Activated CD4-positive, alpha-beta T cell treated with anti-CD3 and anti-CD28 coated beads, Interleukin-2, amount 10 ng/mL, durations not matched to agents 7 days and 5 days (primary cell): ENCODE results near the gene HCFC1. TPM values are rescaled to one million over a fixed set of nuclear protein-coding genes. Genes with fewer than 3 reads are reported as not detected.

Source experiments
- CTCF ChIA-PET: fragments of 350-600 bp; sonication (Branson Sonifier 250); formaldehyde crosslinking; loops from one replicate; lab custom pipeline; 2021; ENCODE audit warnings: antibody characterized with exemption; lab: Charles Lee
- POLR2A ChIA-PET: fragments of 350-600 bp; sonication (Branson Sonifier 250); formaldehyde crosslinking; loops from one replicate; lab custom pipeline; 2021; ENCODE audit warnings: antibody characterized with exemption; lab: Charles Lee
- DNase-seq: peaks from one replicate; pipeline ENCODE4 v3.0.0-alpha.2; 2020
- H3K27ac Mint-ChIP-seq: one replicate; pipeline ENCODE4 v1.8.0; 2021; ENCODE audit warnings: mild to moderate bottlenecking, moderate library complexity, mixed read lengths
- H3K27me3 Mint-ChIP-seq: one replicate; pipeline ENCODE4 v1.8.0; 2021; ENCODE audit warnings: mixed read lengths
- H3K36me3 Mint-ChIP-seq: one replicate; pipeline ENCODE4 v1.8.0; 2021; ENCODE audit warnings: low read depth, mixed read lengths
- H3K4me1 Mint-ChIP-seq: one replicate; pipeline ENCODE4 v1.8.0; 2021; ENCODE audit warnings: mixed read lengths
- H3K4me3 Mint-ChIP-seq: one replicate; pipeline ENCODE4 v1.8.0; 2021; ENCODE audit warnings: mild to moderate bottlenecking, moderate library complexity, mixed read lengths
- H3K9me3 Mint-ChIP-seq: one replicate; pipeline ENCODE4 v1.8.0; 2021; ENCODE audit warnings: mixed read lengths
- total RNA-seq, 2 experiments: library from RNA; stranded (reverse); gene quantifications; one replicate each; pipeline ENCODE4 v1.2.3, GENCODE V29; 2021

HCFC1 gene
- total RNA-seq, 2 experiments from 2014 or later = 116 to 121 TPM

- peaks cover 34% of the 10 kb centered on the region for H3K36me3 Mint-ChIP-seq
- peak overlapping the region; percentile 100 for H3K4me3 Mint-ChIP-seq
- POLR2A ChIA-PET = no interaction called here
- H3K27me3 Mint-ChIP-seq = no peaks in the 10 kb centered on the region
- H3K27ac Mint-ChIP-seq = peak overlapping the region; percentile 87
- H3K9me3 Mint-ChIP-seq = no peaks in the 10 kb centered on the region
- DNase-seq = no peak
- H3K4me1 Mint-ChIP-seq = peaks cover 41% of the 10 kb centered on the region
- CTCF ChIA-PET = interaction anchor here (0.9 to 7.6 kb wide), 7 partner anchors 9 to 88 kb away, joined by 3 to 82 read pairs (median 5); partner anchors contain the start of genes ARHGAP4 and RENBP
Observed at GRCh38 chrX:153969125-153969903, 2.3 kb downstream of the HCFC1 start.

- CTCF ChIA-PET = interaction anchor here (0.9 to 7.6 kb wide), 7 partner anchors 9 to 89 kb away, joined by 3 to 82 read pairs (median 5); partner anchors contain the start of genes ARHGAP4 and RENBP
- H3K27ac Mint-ChIP-seq = peak overlapping the region; percentile 87
- H3K4me1 Mint-ChIP-seq = peaks cover 36% of the 10 kb centered on the region
- H3K36me3 Mint-ChIP-seq = peaks cover 34% of the 10 kb centered on the region
- H3K9me3 Mint-ChIP-seq = no peaks in the 10 kb centered on the region
- DNase-seq = peak; percentile 33
- no peaks in the 10 kb centered on the region for H3K27me3 Mint-ChIP-seq
- H3K4me3 Mint-ChIP-seq = peak overlapping the region; percentile 100
- POLR2A ChIA-PET = no interaction called here
Observed at GRCh38 chrX:153968754-153969124, 2.9 kb downstream of the HCFC1 start.

GRCh38 chrX:153968255-153968654 lies 3.4 kb downstream of the HCFC1 start:
- Mint-ChIP-seq H3K36me3 (peaks cover 33% of the 10 kb centered on the region), H3K4me1 (peaks cover 32% of the 10 kb centered on the region), H3K27ac (peak overlapping the region; percentile 90), H3K9me3 (no peaks in the 10 kb centered on the region), H3K4me3 (peak overlapping the region; percentile 100), H3K27me3 (no peaks in the 10 kb centered on the region)
- ChIA-PET CTCF (interaction anchor here (0.6 to 7.6 kb wide), 7 partner anchors 13 to 90 kb away, joined by 3 to 82 read pairs (median 3); partner anchors contain the start of genes ARHGAP4 and RENBP), POLR2A (no interaction called here)
- DNase-seq = no peak

- Mint-ChIP-seq H3K4me3 (peak overlapping the region; percentile 100), H3K4me1 (peaks cover 30% of the 10 kb centered on the region), H3K36me3 (peaks cover 36% of the 10 kb centered on the region), H3K9me3 (no peaks in the 10 kb centered on the region), H3K27ac (peak overlapping the region; percentile 90), H3K27me3 (no peaks in the 10 kb centered on the region)
- DNase-seq = peak; percentile 53
- CTCF ChIA-PET = interaction anchor here (0.6 to 7.6 kb wide), 5 partner anchors 9 to 46 kb away, joined by 3 to 82 read pairs (median 3); partner anchors contain the start of genes ARHGAP4 and RENBP
- POLR2A ChIA-PET = interaction anchor here (0.6 kb wide), 1 partner anchor 158 kb away, joined by 4 read pairs; no protein-coding TSS in a partner anchor
Observed at GRCh38 chrX:153967536-153968224, 3.9 kb downstream of the HCFC1 start.

GRCh38 chrX:153966841-153967535 lies 4.6 kb downstream of the HCFC1 start:
- DNase-seq = no peak
- Mint-ChIP-seq H3K4me3 (peak overlapping the region; percentile 100), H3K36me3 (peaks cover 40% of the 10 kb centered on the region), H3K27me3 (no peaks in the 10 kb centered on the region), H3K27ac (peak overlapping the region; percentile 90), H3K9me3 (no peaks in the 10 kb centered on the region), H3K4me1 (peaks cover 30% of the 10 kb centered on the region)
- ChIA-PET CTCF (interaction anchor here (0.8 to 7.6 kb wide), 7 partner anchors 9 to 47 kb away, joined by 3 to 82 read pairs (median 3); partner anchors contain the start of genes ARHGAP4 and RENBP), POLR2A (interaction anchor here (0.6 kb wide), 1 partner anchor 159 kb away, joined by 4 read pairs; no protein-coding TSS in a partner anchor)

GRCh38 chrX:153966283-153966688 lies 5.3 kb downstream of the HCFC1 start:
- ChIA-PET POLR2A (no interaction called here), CTCF (interaction anchor here (0.9 to 7.6 kb wide), 6 partner anchors 10 to 47 kb away, joined by 3 to 82 read pairs (median 4); partner anchors contain the start of gene RENBP)
- peak overlapping the region; percentile 90 for H3K27ac Mint-ChIP-seq
- H3K4me3 Mint-ChIP-seq = peak overlapping the region; percentile 100
- peaks cover 30% of the 10 kb centered on the region for H3K4me1 Mint-ChIP-seq
- peaks cover 42% of the 10 kb centered on the region for H3K36me3 Mint-ChIP-seq
- no peaks in the 10 kb centered on the region for H3K27me3 Mint-ChIP-seq
- no peaks in the 10 kb centered on the region for H3K9me3 Mint-ChIP-seq
- no peak for DNase-seq

- H3K36me3 Mint-ChIP-seq = peaks cover 46% of the 10 kb centered on the region
Observed at GRCh38 chrX:153965406-153965805, 6.2 kb downstream of the HCFC1 start.

GRCh38 chrX:153964105-153964504 lies 7.5 kb downstream of the HCFC1 start:
- H3K4me3 Mint-ChIP-seq = no peak overlapping the region

More at GRCh38 chrX:153965406-153965805, 6.2 kb downstream of the HCFC1 start:
- H3K4me1 Mint-ChIP-seq = peaks cover 30% of the 10 kb centered on the region
- ChIA-PET CTCF (interaction anchor here (0.6 to 7.6 kb wide), 3 partner anchors 16 to 1007 kb away, joined by 3 to 82 read pairs (median 3); partner anchors contain the start of gene RENBP), POLR2A (no interaction called here)
- no peak overlapping the region for H3K4me3 Mint-ChIP-seq
- DNase-seq = no peak
- H3K27me3 Mint-ChIP-seq = no peaks in the 10 kb centered on the region
- H3K27ac Mint-ChIP-seq = peak overlapping the region; percentile 25
- H3K9me3 Mint-ChIP-seq = no peaks in the 10 kb centered on the region

GRCh38 chrX:153963546-153963945 lies 8.1 kb downstream of the HCFC1 start:
- peaks cover 30% of the 10 kb centered on the region for H3K4me1 Mint-ChIP-seq
- no peaks in the 10 kb centered on the region for H3K9me3 Mint-ChIP-seq
- no peak for DNase-seq
- no peak overlapping the region for H3K4me3 Mint-ChIP-seq
- peaks cover 42% of the 10 kb centered on the region for H3K36me3 Mint-ChIP-seq
- H3K27ac Mint-ChIP-seq = no peak overlapping the region
- no peaks in the 10 kb centered on the region for H3K27me3 Mint-ChIP-seq
- ChIA-PET POLR2A (no interaction called here), CTCF (interaction anchor here (0.9 to 1.1 kb wide), 3 partner anchors 17 to 130 kb away, joined by 3 to 4 read pairs (median 4); no protein-coding TSS in a partner anchor)

More at GRCh38 chrX:153964105-153964504, 7.5 kb downstream of the HCFC1 start:
- POLR2A ChIA-PET = no interaction called here
- Mint-ChIP-seq H3K36me3 (peaks cover 46% of the 10 kb centered on the region), H3K27ac (no peak overlapping the region), H3K9me3 (no peaks in the 10 kb centered on the region), H3K4me1 (peaks cover 30% of the 10 kb centered on the region), H3K27me3 (no peaks in the 10 kb centered on the region)
- CTCF ChIA-PET = interaction anchor here (0.9 to 7.6 kb wide), 3 partner anchors 15 to 50 kb away, joined by 4 to 82 read pairs (median 4); partner anchors contain the start of gene RENBP
- DNase-seq = no peak

GRCh38 chrX:153961292-153961691 lies 10.3 kb downstream of the HCFC1 start:
- peaks cover 29% of the 10 kb centered on the region for H3K36me3 Mint-ChIP-seq
- no peak overlapping the region for H3K4me3 Mint-ChIP-seq
- no peak overlapping the region for H3K27ac Mint-ChIP-seq
- no peaks in the 10 kb centered on the region for H3K9me3 Mint-ChIP-seq
- no peak for DNase-seq
- no peaks in the 10 kb centered on the region for H3K27me3 Mint-ChIP-seq
- peaks cover 9% of the 10 kb centered on the region for H3K4me1 Mint-ChIP-seq
- ChIA-PET POLR2A (no interaction called here), CTCF (interaction anchor here (1.0 to 1.6 kb wide), 2 partner anchors 13 to 153 kb away, joined by 3 to 9 read pairs; no protein-coding TSS in a partner anchor)

GRCh38 chrX:153960786-153961185 lies 10.8 kb downstream of the HCFC1 start:
- Mint-ChIP-seq H3K9me3 (no peaks in the 10 kb centered on the region), H3K27ac (no peak overlapping the region), H3K36me3 (peaks cover 27% of the 10 kb centered on the region), H3K4me3 (no peak overlapping the region), H3K27me3 (no peaks in the 10 kb centered on the region), H3K4me1 (peaks cover 5% of the 10 kb centered on the region)
- DNase-seq = no peak
- ChIA-PET POLR2A (no interaction called here), CTCF (interaction anchor here (1.4 to 1.6 kb wide), 2 partner anchors 8 to 13 kb away, joined by 6 to 9 read pairs; no protein-coding TSS in a partner anchor)
